NCI-H1048 (cell line): Measurements from ENCODE around the gene VWF.
"Not testable (repeated sequence)": the region's sequence is repeated elsewhere in the genome, so short reads cannot be mapped to it uniquely, and the experiment has no call there.

Source experiments
- DNase-seq: peaks from one replicate; lab custom pipeline; 2025; lab: John Stamatoyannopoulos, UW

The VWF gene

DNA sequence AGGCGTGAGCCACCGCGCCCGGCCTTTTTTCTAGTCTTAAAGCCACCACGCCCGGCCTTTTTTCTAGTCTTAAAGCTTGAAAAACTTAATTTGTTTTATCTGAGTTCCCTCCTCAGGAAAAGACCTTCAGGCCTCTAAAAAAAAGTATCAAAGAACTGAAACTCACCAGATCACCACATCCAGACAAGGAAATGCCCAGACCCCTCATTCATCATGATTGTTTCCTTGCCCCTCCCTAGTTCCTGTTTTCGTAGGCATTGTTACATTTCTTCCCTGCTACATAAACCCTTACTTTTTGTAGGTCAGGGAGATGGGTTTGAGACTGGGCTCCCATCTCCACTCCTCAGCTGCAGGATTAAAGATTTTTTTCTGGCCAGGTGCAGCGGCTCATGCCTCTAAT lies 21.1 kb upstream of the VWF start:
- no peak for DNase-seq

DNA sequence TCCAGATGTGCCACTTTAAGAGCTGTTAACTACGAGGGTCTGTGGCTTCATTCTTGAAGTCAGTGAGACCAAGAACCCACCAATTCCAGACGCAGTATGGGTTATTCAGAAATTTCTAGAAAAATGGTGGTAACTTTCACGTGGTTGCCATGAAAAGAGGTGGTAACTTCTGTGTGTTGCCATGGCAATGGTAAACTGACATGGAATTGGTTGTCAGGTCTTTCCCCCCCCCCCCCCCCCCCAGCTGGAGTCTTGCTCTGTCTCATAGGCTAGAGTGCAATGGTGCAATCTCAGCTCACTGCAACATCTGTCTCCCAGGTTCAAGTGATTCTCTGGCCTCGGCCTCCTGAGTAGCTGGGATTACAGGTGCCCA lies 18.8 kb upstream of the VWF start:
- DNase-seq: no peak

DNA sequence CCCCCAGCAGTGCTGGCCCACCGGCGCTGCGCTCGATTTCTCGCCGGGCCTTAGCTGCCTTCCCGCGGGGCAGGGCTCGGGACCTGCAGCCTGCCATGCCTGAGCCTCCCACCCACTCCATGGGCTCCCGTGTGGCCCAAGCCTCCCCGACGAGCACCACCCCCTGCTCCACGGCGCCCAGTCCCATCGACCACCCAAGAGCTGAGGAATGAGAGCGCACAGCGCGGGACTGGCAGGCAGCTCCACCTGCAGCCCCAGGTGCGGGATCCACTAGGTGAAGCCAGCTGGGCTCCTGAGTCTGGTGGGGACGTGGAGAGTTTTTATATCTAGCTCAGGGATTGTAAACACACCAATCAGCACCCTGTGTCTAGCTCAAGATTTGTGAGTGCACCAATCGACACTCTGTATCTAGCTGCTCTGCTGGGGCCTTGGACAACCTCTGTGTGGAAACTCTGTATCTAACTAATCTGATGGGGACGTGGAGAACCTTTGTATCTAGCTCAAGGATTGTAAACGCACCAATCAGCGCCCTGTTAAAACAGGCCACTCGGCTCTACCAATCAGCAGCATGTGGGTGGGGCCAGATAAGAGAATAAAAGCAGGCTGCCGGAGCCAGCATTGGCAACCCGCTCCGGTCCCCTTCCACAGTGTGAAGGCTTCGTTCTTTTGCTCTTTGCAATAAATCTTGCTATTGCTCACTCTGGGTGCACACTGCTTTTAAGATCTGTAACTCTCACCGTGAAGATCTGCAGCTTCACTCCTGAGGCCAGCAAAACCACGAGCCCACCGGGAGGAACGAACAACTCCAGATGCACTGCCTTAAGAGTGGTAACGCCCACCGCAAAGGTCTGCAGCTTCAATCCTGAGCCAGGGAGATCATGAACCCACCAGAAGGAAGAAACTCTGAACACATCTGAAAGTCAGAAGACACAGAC lies 18.2 kb upstream of the VWF start:
- DNase-seq: not testable (repeated sequence)

DNA sequence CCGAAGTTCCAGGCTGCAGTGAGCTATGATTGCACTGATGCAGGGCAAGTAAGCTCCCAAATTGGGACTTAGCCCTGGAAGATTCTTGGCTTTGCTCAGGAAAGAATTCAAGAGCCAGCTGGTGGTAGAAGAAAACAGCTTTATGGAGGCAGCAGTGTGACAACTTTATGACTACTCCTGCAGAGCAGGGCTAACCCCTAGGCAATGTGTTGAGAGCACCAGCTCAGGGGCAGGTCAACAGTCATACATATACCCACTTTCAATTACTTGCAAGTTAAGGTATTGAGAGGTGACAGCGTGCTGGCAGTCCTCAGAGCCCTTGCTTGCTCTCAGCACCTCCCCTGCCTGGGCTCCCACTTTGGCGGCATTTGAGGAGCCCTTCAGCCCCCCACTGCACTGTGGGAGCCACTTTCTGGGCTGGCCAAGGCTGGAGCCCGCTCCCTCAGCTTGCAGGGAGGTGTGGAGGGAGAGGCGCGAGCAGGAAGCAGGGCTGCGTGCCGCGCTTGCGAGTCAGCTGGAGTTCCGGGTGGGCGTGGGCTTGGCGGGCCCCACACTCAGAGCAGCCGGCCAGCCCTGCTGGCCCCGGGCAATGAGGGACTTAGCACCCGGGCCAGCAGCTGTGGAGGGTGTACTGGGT lies 17.4 kb upstream of the VWF start:
- not testable (repeated sequence) for DNase-seq

DNA sequence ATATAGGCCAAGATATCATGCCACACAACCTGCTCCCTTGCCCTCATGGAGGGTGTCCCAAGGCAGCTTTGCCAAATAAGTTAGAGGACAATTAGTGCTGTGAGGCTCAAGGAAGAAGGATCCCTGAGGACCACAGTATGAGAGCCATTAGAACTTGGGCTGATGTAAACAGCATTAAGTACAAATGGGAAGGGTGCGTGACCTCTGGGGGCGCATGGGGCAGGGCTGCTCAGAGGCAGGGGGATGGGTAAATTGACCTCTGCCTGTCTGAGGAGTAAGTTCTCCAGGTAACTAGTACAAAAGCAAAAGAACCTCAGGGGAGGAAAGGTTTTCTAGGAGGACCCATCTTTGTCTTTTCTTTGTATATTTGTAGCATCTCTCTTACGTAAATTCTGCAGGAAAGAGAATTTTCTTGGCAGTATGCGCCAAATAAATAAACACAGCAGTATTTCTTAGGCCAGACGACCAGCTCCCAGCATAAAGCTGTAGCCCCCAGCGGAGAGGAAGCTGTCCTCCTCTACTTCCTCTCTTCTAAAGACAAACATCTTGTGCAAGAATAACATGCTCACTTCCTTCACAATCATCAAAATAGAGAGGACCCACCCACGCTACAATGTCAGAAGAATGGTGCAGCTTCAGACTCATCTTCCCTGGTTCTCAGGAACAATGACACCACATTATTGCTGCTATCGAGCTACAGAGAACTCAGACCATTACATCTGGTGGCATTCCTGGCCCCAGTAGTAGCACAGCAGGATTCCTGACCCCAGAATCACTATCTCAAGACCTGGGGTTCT lies 16.4 kb upstream of the VWF start:
- no peak for DNase-seq

DNA sequence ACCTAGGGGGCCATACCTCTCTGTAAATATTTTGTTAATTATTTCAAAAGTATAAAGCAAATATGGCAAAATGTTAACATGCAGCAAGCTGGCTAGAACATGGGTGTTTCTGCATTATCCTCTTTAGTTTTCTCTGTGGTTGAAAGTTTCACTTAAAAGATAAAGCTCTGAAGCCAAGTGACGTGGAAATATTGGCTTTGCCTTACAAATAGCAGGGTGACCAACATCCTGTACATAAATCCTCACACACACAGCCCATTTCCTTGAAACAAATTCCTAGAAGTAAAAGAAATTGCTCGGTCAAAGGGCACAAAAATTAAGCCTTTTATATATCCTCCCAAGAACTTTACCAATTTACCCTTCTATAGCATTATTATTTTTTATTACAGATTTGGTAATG lies 10.6 kb upstream of the VWF start:
- DNase-seq: no peak

DNA sequence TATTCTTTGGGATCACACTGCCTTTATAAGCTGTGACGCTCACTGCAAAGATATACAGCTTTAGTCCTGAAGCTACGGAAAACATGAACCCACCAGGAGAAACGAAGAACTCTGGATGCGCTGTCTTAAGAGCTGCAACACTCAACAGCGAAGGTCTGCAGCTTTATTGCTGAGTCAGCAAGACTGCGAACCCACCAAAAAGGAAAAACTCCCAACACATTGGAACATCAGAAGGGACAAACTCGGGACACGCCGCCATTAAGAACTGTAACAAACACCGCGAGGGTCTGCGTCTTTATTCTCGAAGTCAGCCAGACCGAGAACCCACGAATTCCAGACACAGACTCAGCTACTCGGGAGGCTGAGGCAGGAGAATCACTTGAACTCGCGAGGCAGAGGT lies 9.2 kb upstream of the VWF start:
- DNase-seq: no peak

DNA sequence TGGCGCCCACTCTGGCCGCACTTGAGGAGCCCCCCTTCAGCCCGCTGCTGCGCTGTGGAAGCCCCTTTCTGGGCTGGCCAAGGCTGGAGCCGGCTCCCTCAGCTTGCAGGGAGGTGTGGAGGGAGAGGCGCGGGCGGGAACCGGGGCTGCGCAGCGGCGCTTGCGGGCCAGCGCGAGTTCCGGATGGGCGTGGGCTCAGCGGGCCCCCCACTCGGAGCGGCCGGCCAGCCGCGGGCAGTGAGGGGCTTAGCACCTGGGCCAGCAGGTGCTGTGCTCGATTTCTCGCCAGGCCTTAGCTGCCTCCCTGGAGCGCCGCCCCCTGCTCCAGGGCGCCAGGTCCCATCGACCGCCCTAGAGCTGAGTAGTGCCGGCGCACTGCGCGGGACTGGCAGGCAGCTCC lies 8.0 kb upstream of the VWF start:
- DNase-seq: no peak

DNA sequence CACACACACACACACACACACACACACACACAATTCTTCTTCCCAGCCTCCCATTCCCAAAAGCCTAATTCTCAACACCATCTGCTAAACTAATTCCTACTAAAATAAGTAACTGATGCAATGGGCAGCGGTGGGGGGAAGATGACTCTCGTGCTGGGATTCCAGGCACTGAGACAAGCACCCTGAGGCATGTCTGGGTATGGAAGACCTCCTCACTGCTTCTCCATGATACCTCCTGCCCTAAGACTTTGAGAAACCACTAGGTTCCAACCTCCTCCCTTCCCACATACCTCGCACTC lies 789 bp upstream of the VWF start:
- no peak for DNase-seq

DNA sequence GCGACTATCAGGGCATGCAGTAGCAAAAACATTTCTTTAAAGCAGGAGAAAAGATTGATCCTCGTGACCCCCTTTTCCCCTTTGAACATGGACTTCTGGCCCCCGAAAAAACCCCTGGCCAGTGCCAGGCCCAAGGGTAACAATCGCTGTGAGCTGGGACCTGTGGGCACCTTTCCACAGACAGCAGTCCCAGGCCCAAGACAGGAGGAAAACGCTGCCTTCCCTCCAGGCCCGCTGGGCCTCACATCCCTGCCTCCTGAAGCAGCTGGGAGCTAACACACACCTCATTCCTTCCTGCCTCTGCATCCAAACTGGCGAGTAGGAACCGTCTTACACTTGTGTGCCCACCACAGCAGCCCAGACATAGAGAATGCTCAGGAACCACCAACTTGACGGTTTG lies 1.2 kb downstream of the VWF start:
- DNase-seq: no peak

DNA sequence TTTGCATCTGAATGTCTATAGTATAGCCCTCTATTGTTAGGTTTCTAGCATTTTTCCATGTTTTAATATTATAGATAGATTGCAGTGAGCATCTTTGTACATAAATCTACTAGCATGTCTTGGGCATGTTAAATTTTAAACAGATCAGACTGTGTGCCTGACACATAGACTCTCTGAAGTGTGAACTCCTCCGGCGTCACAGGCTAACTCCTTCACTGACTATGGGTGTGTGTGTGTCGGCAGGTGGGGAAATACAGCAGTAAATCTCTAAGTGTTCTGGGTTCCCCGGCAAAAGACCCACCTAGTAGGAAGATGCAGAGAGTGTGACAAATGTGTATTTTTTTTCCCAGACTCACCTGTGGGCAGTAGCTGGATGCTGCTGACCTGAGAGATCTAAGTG lies 2.3 kb downstream of the VWF start:
- DNase-seq: no peak

DNA sequence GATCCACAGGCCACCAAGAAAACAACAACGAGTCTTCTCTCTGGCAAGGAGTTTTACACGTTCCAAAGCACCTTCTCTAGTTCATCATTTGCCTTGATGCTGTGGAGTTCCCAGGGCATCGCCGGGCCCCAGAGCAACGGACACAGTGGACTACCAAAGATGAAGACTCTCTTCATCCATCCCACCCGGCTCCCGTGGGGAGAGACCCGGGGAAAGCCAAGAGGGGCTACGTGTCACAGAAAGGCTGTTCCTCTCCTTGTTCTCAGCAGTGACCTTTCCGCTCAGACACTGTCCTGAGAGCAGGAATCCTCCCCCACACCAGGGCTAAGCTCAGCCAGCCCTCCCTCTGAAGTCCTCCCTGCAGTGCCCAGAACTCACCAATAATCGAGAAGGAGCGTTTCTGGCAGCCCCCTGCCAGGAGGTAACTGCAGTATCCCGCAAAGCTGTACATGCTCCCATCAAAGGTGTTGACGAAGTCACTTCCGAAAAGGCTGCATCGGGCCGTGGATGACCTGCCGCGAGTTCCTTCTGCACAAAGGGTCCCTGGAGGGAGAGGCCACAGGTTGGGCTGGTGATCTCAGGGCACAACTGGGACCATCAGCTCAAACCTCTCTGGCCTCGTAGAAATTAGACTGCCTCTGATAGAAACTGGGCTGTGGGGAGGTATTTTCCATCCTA lies 3.5 kb downstream of the VWF start:
- DNase-seq: no peak

DNA sequence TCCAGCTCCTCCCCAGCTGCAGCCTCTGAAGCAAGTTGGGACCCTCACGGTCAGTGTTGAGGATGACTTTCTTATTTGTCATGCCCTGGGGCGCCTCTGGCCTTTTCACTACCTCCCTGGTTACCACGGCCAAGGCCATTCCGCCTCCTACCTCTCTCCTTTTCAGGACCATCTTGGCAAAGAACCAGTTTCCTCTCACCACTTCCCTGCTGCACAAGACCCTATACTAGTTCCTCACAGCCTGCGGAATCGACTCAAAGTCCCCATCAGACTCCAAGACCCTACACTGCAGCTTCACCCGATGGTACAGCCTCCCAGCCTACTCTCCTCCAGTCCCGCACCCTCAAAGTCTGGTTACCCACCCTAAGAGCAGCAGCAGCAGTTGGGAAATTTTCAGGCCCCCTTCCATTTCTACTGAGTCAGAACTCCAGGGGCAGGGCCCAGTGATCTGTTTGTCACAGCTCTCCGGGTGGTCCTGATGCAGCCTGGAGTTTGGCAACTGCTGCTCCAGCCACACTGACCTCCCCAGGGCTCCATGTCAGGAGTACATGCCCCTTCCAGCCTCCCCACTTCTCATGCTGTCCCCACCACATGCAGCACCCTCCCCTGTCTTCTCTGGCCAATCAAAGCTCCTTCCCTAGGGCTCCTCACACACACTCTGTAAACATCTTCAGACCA lies 5.4 kb downstream of the VWF start:
- DNase-seq: no peak

DNA sequence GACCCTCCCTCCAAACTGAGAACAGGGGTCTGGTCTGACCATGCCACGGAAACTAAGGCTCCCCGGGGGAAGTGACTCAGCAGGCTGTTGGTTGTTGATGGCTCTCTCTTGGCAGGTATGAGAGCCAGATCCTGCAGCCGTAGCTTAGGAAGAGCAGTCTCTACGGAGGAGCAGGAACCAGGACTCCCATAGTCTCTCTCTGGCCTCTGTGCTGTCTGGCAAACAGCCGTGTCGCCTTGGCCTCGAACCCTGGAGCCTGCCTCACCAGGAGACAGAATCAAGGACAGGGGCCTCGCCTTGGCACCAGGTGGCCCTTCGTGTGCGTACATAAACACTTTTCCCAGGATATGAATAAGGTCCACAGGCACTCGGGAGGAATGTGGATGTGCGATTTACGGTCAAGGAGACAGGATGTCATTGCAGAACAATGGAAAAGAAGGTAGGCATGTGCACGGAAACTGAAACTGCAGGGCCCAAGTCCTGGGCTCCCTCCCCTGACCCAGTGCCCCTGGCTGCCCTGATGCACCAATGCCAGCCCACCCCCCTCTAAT lies 7.9 kb downstream of the VWF start:
- DNase-seq: no peak

DNA sequence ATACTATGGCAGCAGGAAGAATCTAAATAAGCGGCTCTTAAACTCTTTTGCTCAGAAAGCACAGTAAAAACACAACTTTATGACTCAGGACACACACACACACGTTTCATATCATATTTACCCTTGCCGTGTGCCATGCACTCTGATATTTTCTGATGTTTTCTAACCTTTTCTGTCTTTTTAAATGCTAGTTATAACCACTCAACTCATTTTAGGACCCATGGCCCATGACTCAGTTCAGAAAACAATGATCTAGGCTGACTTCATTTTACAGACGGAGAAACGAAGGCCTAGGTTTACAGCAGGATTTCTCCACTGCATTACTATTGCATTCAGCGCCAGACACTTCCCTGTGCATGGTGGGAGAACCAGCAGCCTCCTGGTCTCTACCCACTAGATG lies 9.1 kb downstream of the VWF start:
- no peak for DNase-seq

DNA sequence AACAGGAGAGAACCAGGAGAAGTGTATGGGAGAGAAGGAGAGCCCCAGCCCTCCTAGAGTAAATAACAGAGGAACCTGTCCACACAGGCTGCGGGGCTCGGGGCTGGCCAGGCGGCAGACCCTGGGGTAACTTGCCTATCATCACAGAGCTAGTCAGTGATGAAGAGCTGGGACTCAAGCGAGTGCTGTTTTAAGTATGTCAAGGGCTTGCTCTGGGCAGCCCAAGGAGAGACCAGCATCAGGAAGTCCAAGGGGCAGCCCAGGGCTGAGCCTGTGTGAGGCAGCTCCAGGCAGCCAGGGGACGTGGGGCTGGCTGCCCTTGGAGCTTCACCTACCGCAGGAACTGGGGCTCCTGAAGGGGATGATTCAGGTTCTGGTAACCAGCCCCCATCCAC lies 10.0 kb downstream of the VWF start:
- no peak for DNase-seq

DNA sequence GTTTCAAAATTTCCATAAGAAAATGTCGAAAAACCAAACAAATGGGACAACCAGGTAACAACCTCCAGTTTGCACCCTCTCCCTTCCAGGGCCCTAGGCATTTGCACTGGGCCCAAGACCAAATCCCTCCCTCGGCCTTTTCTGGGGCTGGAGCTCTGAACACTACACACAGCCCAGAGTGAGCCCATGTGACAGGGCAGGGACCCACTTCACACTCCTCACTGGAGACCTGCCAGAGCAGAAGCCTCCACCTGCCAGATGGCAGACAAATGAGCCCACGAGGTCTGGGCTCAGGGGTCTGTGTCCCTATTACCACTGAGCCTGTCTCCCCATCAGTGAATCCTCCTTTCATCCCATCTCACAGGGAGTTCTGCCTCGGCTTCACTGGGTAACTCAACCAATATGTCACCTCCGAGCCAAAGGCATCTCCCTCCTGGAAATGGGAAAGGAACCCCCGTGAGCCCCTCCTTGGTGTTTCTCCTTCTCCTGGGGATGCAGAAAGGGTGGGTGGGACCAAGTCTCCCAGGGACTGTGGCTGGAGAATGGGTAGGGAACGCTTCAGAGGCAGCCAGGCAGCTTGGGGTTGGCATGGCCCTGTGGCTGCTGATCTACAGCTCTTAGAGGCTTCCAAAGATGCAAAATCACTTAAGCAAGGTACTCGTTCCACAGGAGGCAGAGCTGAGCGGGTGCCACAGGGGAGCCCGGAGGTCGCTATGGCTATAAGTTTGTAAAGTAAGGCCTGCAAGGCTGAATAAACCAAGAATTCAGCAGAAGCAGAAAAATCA lies 10.6 kb downstream of the VWF start:
- DNase-seq: no peak

DNA sequence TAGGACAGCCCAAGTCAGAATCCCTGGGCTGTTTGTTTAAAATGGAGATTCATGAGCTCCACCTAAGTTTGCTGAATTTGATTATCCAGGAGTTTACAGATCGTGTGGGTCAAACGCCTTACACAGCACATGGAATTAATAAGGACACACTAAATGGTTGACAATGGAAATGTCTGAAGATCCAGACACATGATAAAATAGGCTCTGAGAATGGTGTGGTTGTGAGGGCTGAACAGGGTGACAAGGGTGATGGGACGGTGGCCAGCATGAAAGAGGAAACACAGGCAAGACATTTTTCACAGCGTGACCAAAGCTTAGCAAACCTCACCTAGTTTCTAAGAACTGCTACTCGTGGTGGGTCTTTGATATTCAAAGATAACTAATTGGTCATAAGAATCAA lies 12.5 kb downstream of the VWF start:
- DNase-seq: no peak

DNA sequence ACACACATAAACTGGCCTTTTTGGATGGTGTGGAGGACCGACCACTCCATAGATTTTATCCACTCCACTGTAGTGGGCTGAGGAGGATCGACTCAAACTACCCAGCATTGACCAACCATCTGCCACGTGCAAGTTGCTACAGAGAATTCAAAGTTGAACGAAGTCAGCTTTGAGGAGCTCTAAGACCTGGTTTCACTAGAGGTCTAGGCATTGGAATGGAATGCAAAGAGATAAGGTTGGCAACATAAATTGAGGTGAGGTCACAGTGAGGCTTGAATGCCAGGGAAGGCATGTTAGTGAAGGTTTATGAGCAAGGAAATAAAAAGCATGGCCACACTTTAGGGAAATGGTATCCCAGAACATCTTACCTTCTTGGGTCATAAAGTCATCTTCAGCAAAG lies 14.5 kb downstream of the VWF start:
- DNase-seq: no peak

DNA sequence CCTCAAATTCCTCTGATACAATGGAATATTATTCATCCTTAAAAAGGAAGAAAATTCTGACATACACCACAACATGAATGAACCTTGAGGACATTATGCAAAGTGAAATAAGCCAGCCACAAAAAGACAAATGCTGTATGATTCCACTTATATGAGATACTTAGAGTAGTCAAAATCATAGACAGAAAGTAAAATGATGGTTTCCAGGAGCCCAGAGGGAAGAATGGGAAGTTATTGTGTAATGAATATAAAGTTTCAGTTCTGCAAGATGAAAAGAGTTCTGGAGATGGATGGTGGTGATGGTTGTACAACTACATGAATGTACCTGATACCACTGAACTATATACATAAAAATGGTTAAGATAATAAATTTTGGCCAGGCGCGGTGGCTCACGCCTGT lies 18.3 kb downstream of the VWF start:
- no peak for DNase-seq

DNA sequence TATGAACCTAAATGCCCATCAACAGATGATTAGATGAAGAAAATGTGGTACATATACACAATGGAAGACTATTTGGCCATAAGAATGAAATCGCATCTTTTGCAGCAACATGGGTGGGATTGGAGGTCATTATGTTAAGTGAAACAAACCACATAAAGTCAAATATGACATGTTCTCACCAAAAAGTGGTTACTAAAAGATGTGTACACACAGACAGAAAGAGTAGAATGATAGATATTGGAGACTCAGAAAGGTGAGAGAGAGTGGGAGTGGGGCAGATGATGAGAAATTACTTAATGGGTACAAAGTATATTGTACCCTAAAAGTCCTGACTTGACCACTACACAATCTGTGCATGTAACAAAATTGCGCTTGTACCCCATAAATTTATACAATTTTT lies 19.6 kb downstream of the VWF start:
- DNase-seq: no peak
